Measurements from ENCODE around the gene NUDCD2. TPM values are rescaled to one million over a fixed set of nuclear protein-coding genes. Genes with fewer than 3 reads are reported as not detected.
"Not testable (repeated sequence)": the region's sequence is repeated elsewhere in the genome, so short reads cannot be mapped to it uniquely, and the experiment has no call there.

Gene NUDCD2
- total RNA-seq, 1 donor from 2014 or later: 28.1 TPM

DNA sequence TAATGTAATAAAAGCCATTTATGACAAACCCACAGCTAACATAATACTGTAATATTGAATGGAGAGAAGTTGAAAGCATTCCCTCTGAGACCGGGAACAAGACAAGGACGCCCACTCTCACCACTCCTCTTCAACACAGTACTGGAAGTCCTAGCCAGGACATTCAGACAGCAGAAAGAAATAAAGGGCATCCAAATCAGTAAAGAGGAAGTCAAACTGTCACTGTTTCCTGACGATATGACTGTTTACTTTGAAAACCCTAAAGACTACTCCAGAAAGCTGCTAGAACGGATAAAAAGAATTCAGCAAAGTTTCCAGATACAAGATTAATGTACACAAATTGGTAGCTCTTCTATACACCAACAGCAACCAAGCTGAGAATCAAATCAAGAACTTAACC, 33.8 kb downstream of the NUDCD2 start:
- DNase-seq (ENCODE audit: low spot score): not testable (repeated sequence)

GRCh38 chr5:163424836-163425235, 35.1 kb downstream of the NUDCD2 start:
- DNase-seq (ENCODE audit: low spot score): no peak

GRCh38 chr5:163415673-163416072, 44.2 kb downstream of the NUDCD2 start:
- DNase-seq (ENCODE audit: low spot score): not testable (repeated sequence)

DNA sequence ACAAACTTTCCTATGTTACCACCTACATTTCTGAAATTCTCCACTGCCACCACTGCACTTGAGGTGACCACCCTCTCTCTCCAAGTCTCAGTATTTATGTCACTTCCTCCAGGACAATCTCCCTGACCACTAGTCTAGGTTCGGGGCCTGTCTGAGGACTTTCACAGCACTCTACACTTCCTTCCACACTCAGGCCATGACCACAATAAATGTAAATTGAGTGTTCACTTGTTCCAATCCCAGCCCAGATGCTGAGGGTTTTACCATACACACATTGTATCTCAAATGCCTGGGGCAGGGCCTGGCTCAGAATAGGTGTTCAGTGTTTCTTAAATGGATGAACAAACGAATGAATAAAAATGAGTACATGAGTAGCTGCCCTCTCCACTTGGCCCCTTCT, 49.4 kb downstream of the NUDCD2 start:
- DNase-seq (ENCODE audit: low spot score): no peak

- DNase-seq (ENCODE audit: low spot score): no peak
Measured at GRCh38 chr5:163409384-163409783, 50.5 kb downstream of the NUDCD2 start.

DNA sequence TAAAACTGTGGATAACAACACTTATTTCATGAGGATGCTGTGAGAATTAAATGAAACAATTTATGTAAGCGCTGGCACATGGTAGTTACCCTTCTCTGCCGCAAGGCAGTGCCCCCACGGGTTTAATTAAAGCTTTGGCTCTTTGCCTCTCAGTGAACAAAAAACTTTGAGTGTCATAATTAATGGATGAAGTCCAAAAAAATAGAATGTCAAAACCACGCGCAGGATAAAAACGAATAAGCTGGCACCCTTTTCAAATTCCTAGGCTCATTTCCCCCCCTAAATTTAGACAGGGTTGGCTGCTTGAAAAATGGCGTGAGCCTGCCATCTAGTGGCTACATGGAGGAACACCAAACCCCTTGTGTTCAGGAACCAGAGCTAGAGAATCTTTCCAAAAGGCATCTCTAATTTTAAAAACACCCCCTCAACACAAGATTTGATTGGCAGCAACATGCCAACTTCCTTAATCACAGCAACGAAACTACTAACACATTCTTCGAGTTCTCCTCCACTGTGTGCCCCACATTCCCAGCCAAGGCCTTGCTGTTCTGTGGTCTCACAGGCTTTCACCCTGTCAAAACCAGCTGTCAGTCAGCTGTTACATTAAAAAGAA, 51.5 kb downstream of the NUDCD2 start:
- DNase-seq (ENCODE audit: low spot score): peak; percentile 65

- no peak for DNase-seq (ENCODE audit: low spot score)
Measured at GRCh38 chr5:163407034-163407655, 52.8 kb downstream of the NUDCD2 start.

GRCh38 chr5:163404364-163405173, 55.3 kb downstream of the NUDCD2 start:
- DNase-seq (ENCODE audit: low spot score): no peak

DNA sequence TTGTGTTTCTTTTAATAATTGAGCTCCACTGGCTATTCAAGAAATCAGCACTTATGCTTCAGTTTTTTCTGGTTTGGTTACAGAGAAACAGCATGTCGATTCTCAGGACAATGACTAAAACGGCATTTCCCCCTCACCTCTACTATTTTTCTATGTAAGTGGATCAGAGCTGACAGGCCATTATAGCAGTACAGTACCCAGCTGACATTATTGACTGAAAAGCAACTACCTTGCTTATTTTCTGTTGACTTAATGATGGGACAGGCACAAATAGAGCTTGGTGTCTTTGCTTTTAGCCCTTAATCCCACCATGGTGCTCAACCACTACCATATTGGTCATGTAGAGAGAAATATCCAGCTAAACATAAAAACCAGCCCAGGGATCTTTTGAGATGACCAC, 57.9 kb downstream of the NUDCD2 start:
- DNase-seq (ENCODE audit: low spot score): no peak

GRCh38 chr5:163401271-163401670, 58.6 kb downstream of the NUDCD2 start:
- no peak for DNase-seq (ENCODE audit: low spot score)

DNA sequence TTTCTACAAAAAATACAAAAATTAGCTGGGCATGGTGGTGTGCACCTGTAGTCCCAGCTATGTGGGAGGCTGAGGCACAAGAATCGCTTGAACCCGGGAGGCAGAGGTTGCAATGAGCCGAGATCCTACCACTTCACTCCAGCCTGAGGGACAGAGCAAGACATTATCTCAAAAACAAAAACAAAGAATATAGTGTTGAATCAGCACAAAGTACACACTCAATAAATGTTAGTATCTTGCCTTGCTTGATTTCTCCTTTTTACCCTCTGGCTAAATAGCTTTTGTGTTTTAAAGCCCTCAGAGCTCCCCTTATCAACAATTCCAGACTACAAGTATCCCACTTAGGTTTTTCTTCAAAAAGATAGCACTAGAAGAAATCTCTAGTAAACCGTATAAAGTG, 60.0 kb downstream of the NUDCD2 start:
- DNase-seq (ENCODE audit: low spot score): no peak

GRCh38 chr5:163397354-163397753, 62.5 kb downstream of the NUDCD2 start:
- DNase-seq (ENCODE audit: low spot score): no peak

- not testable (repeated sequence) for DNase-seq (ENCODE audit: low spot score)
Measured at GRCh38 chr5:163396818-163397340, 63.0 kb downstream of the NUDCD2 start.

Other genes starting within 250 kb of the NUDCD2 start
- 159 TPM for gene CCNG1, start 22.5 kb downstream of the NUDCD2 start, total RNA-seq
- 0.31 TPM for gene HMMR, start 530 bp upstream of the NUDCD2 start, total RNA-seq
- 53.5 TPM for gene MAT2B, start 45.5 kb upstream of the NUDCD2 start, total RNA-seq